Activated T-helper 2 cell treated with anti-CD3 and anti-CD28 coated beads, Interferon-gamma antibody, Interleukin-2, Interleukin-4, amounts not matched to agents 10 μg/mL and 5 μg/mL and 100 μg/mL, durations not matched to agents 14 hours and 24 hours and 36 hours (primary cell): ENCODE results near the gene FBXL19. TPM values are rescaled to one million over a fixed set of nuclear protein-coding genes. Genes with fewer than 3 reads are reported as not detected.

Experiments used
- DNase-seq: peaks from one replicate; pipeline ENCODE4 v3.0.0; 2021; ENCODE audit warnings: low spot score
- H3K27ac Mint-ChIP-seq: one replicate; pipeline ENCODE4 v1.8.0; 2021; ENCODE audit warnings: mixed read lengths
- H3K27me3 Mint-ChIP-seq: one replicate; pipeline ENCODE4 v1.8.0; 2021; ENCODE audit warnings: low read depth, mixed read lengths
- H3K36me3 Mint-ChIP-seq: one replicate; pipeline ENCODE4 v1.8.0; 2021; ENCODE audit warnings: low read depth, mixed read lengths
- H3K4me1 Mint-ChIP-seq: one replicate; pipeline ENCODE4 v1.8.0; 2021; ENCODE audit warnings: low read depth, mixed read lengths
- H3K4me3 Mint-ChIP-seq: one replicate; pipeline ENCODE4 v1.8.0; 2021; ENCODE audit warnings: low read depth, mild to moderate bottlenecking, moderate library complexity, mixed read lengths
- H3K9me3 Mint-ChIP-seq: one replicate; pipeline ENCODE4 v1.8.0; 2021; ENCODE audit warnings: mixed read lengths
- intact Hi-C: fragments of 100-400 bp; cut with micrococcal nuclease; formaldehyde crosslinking; loops from one replicate; pipeline ENCODE4 v1.15.1; 2023
- total RNA-seq: library from RNA; stranded (reverse); gene quantifications from 2 replicates; pipeline ENCODE4 v1.2.3, GENCODE V29; 2022

Gene FBXL19
- total RNA-seq, 1 donor from 2014 or later: 34.4 TPM

- intact Hi-C loops: loop anchor here (1.0 to 10.0 kb wide), 7 partner anchors 34 to 920 kb away; partner anchors contain the start of genes ARMC5, CFAP119, FBXL19 and FUS
- Mint-ChIP-seq H3K4me3 (peak within 1 kb of the TSS; percentile 95), H3K9me3 (no peaks in the 10 kb centered on the region), H3K4me1 (peaks cover 26% of the 10 kb centered on the region), H3K27ac (peak within 1 kb of the TSS; percentile 99), H3K36me3 (peaks cover 49% of the 10 kb centered on the region), H3K27me3 (no peaks in the 10 kb centered on the region)
- peak; percentile 94 for DNase-seq
Observed at GRCh38 chr16:30957456-30958174, 34.2 kb downstream of the FBXL19 start, which contains the start of gene SETD1A. Gene SETD1A, plus strand, starts transcription at chr16:30957754. Its CDS starts 978 bp downstream, at chr16:30958732.

GRCh38 chr16:30958175-30959079, 35.1 kb downstream of the FBXL19 start:
- peaks cover 55% of the 10 kb centered on the region for H3K36me3 Mint-ChIP-seq
- peak overlapping the region; percentile 88 for H3K27ac Mint-ChIP-seq

GRCh38 chr16:30961384-30961783, 38.0 kb downstream of the FBXL19 start:
- Mint-ChIP-seq H3K4me1 (peaks cover 22% of the 10 kb centered on the region), H3K27me3 (no peaks in the 10 kb centered on the region), H3K27ac (no peak overlapping the region), H3K4me3 (no peak overlapping the region), H3K9me3 (no peaks in the 10 kb centered on the region), H3K36me3 (peaks cover 73% of the 10 kb centered on the region)
- intact Hi-C loops: no loop called here
- no peak for DNase-seq

More at GRCh38 chr16:30958175-30959079, 35.1 kb downstream of the FBXL19 start:
- H3K4me3 Mint-ChIP-seq: peak overlapping the region; percentile 93
- no peaks in the 10 kb centered on the region for H3K9me3 Mint-ChIP-seq
- DNase-seq: no peak
- H3K27me3 Mint-ChIP-seq: no peaks in the 10 kb centered on the region
- intact Hi-C loops: loop anchor here (5.0 to 10.0 kb wide), 2 partner anchors 226 to 919 kb away; partner anchors contain the start of gene FUS
- H3K4me1 Mint-ChIP-seq: peaks cover 26% of the 10 kb centered on the region

- H3K36me3 Mint-ChIP-seq: peaks cover 84% of the 10 kb centered on the region
- H3K4me3 Mint-ChIP-seq: no peak overlapping the region
- no peaks in the 10 kb centered on the region for H3K9me3 Mint-ChIP-seq
- H3K27ac Mint-ChIP-seq: no peak overlapping the region
- intact Hi-C loops: no loop called here
- no peaks in the 10 kb centered on the region for H3K27me3 Mint-ChIP-seq
- peaks cover 14% of the 10 kb centered on the region for H3K4me1 Mint-ChIP-seq
- no peak for DNase-seq
Observed at GRCh38 chr16:30963925-30964511, 40.6 kb downstream of the FBXL19 start.

GRCh38 chr16:30964574-30965226, 41.3 kb downstream of the FBXL19 start:
- Mint-ChIP-seq H3K27me3 (no peaks in the 10 kb centered on the region), H3K9me3 (no peaks in the 10 kb centered on the region), H3K36me3 (peaks cover 79% of the 10 kb centered on the region), H3K27ac (no peak overlapping the region), H3K4me1 (peaks cover 7% of the 10 kb centered on the region), H3K4me3 (no peak overlapping the region)
- intact Hi-C loops: no loop called here
- DNase-seq: no peak

GRCh38 chr16:30965436-30965835, 42.1 kb downstream of the FBXL19 start:
- Mint-ChIP-seq H3K9me3 (no peaks in the 10 kb centered on the region), H3K36me3 (peaks cover 73% of the 10 kb centered on the region), H3K27me3 (no peaks in the 10 kb centered on the region), H3K4me3 (no peak overlapping the region), H3K4me1 (no peaks in the 10 kb centered on the region), H3K27ac (no peak overlapping the region)
- DNase-seq: no peak
- intact Hi-C loops: no loop called here

GRCh38 chr16:30966033-30966619, 42.8 kb downstream of the FBXL19 start:
- H3K9me3 Mint-ChIP-seq: no peaks in the 10 kb centered on the region
- H3K27me3 Mint-ChIP-seq: no peaks in the 10 kb centered on the region
- H3K4me1 Mint-ChIP-seq: no peaks in the 10 kb centered on the region
- intact Hi-C loops: no loop called here
- no peak for DNase-seq
- H3K27ac Mint-ChIP-seq: no peak overlapping the region
- H3K36me3 Mint-ChIP-seq: peaks cover 75% of the 10 kb centered on the region
- H3K4me3 Mint-ChIP-seq: no peak overlapping the region

GRCh38 chr16:30967795-30968194, 44.4 kb downstream of the FBXL19 start:
- Mint-ChIP-seq H3K27ac (no peak overlapping the region), H3K36me3 (peaks cover 75% of the 10 kb centered on the region), H3K27me3 (no peaks in the 10 kb centered on the region), H3K9me3 (no peaks in the 10 kb centered on the region), H3K4me3 (no peak overlapping the region), H3K4me1 (no peaks in the 10 kb centered on the region)
- DNase-seq: no peak
- intact Hi-C loops: no loop called here

- no peaks in the 10 kb centered on the region for H3K27me3 Mint-ChIP-seq
- DNase-seq: no peak
- no peaks in the 10 kb centered on the region for H3K4me1 Mint-ChIP-seq
- no peak overlapping the region for H3K27ac Mint-ChIP-seq
- H3K36me3 Mint-ChIP-seq: peaks cover 76% of the 10 kb centered on the region
- intact Hi-C loops: no loop called here
- H3K4me3 Mint-ChIP-seq: no peak overlapping the region
- H3K9me3 Mint-ChIP-seq: no peaks in the 10 kb centered on the region
Observed at GRCh38 chr16:30969246-30969842, 46.0 kb downstream of the FBXL19 start.

- H3K27ac Mint-ChIP-seq: no peak overlapping the region
- DNase-seq: no peak
- H3K36me3 Mint-ChIP-seq: peaks cover 68% of the 10 kb centered on the region
- H3K9me3 Mint-ChIP-seq: no peaks in the 10 kb centered on the region
- no peaks in the 10 kb centered on the region for H3K4me1 Mint-ChIP-seq
- intact Hi-C loops: no loop called here
- H3K4me3 Mint-ChIP-seq: no peak overlapping the region
- H3K27me3 Mint-ChIP-seq: no peaks in the 10 kb centered on the region
Observed at GRCh38 chr16:30971298-30971697, 47.9 kb downstream of the FBXL19 start.

GRCh38 chr16:30972872-30973271, 49.5 kb downstream of the FBXL19 start:
- Mint-ChIP-seq H3K9me3 (no peaks in the 10 kb centered on the region), H3K27ac (no peak overlapping the region), H3K4me3 (no peak overlapping the region), H3K27me3 (no peaks in the 10 kb centered on the region), H3K36me3 (peaks cover 64% of the 10 kb centered on the region), H3K4me1 (no peaks in the 10 kb centered on the region)
- DNase-seq: no peak
- intact Hi-C loops: no loop called here

GRCh38 chr16:30974348-30974747, 51.0 kb downstream of the FBXL19 start:
- peaks cover 64% of the 10 kb centered on the region for H3K36me3 Mint-ChIP-seq
- no peaks in the 10 kb centered on the region for H3K27me3 Mint-ChIP-seq
- intact Hi-C loops: no loop called here
- no peak overlapping the region for H3K4me3 Mint-ChIP-seq
- no peaks in the 10 kb centered on the region for H3K4me1 Mint-ChIP-seq
- H3K27ac Mint-ChIP-seq: no peak overlapping the region
- no peak for DNase-seq
- no peaks in the 10 kb centered on the region for H3K9me3 Mint-ChIP-seq
